ENCODE measurements around the gene OR51I1. TPM values are rescaled to one million over a fixed set of nuclear protein-coding genes. Genes with fewer than 3 reads are reported as not detected.

Gene OR51I1
- total RNA-seq, 1 experiment from 2014 or later, result 23.1 TPM

GRCh38 chr11:5486003-5486402 lies 44.7 kb upstream of the OR51I1 start:
- intact Hi-C loops (cut with micrococcal nuclease), result no loop called here
- ATAC-seq (peak; percentile 16; the same call in 1 of the 2 replicates), DNase-seq (ENCODE audit: low read depth, low spot score) (no peak)
- Histone ChIP-seq H2AFZ (ENCODE audit: low read depth, low read length, poor library complexity, severe bottlenecking) (no peak overlapping the region), H3K4me1 (ENCODE audit: control insufficient read depth in 1 of 2, insufficient read depth in 2 of 2, low read length in 2 of 2) (peaks cover 0 to 52% of the 10 kb centered on the region in 2 experiments; a peak in 2 of 4 replicates), H4K20me1 (ENCODE audit: insufficient read depth) (peaks cover 66% of the 10 kb centered on the region; the same call in 1 of the 2 replicates), H3K4me2 (ENCODE audit: low read length) (no peak overlapping the region), H3K9me2 (ENCODE audit: insufficient read depth) (no peaks in the 10 kb centered on the region), H3K9me3 (ENCODE audit: control insufficient read depth in 1 of 2, insufficient read depth in 1 of 2, low read depth in 1 of 2, low read length in 2 of 2) (no peaks in the 10 kb centered on the region), H3K79me2 (ENCODE audit: insufficient read depth, low read length) (peaks cover 77% of the 10 kb centered on the region), H3K4me3 (replicated peaks in 1 of 2; ENCODE audit: low read depth in 1 of 2, low read length in 2 of 2) (no peak overlapping the region), H3K27me3 (ENCODE audit: insufficient read depth, low read length) (no peaks in the 10 kb centered on the region), H3K36me3 (ENCODE audit: control insufficient read depth in 1 of 2, insufficient read depth in 2 of 2, low read length in 2 of 2) (peaks cover 0 to 67% of the 10 kb centered on the region in 2 experiments; a peak in 3 of 4 replicates), H3K27ac (ENCODE audit: low read depth, low read length) (peak overlapping the region; percentile 3; the same call in 1 of the 2 replicates), H3K9ac (ENCODE audit: low read length) (peak overlapping the region; percentile 22; the same call in 1 of the 2 replicates)
- TF ChIP-seq EGR1 (IDR thresholded peaks at IDR 0.05; ENCODE audit: low read depth), result no peak
- TF ChIP-seq CEBPB (IDR thresholded peaks at IDR 0.05; ENCODE audit: low read depth), result no peak
- TF ChIP-seq EZH2 (IDR thresholded peaks at IDR 0.05), result no peak
- TF ChIP-seq MAX (IDR thresholded peaks at IDR 0.05), result no peak
- TF ChIP-seq, protein P1, sequence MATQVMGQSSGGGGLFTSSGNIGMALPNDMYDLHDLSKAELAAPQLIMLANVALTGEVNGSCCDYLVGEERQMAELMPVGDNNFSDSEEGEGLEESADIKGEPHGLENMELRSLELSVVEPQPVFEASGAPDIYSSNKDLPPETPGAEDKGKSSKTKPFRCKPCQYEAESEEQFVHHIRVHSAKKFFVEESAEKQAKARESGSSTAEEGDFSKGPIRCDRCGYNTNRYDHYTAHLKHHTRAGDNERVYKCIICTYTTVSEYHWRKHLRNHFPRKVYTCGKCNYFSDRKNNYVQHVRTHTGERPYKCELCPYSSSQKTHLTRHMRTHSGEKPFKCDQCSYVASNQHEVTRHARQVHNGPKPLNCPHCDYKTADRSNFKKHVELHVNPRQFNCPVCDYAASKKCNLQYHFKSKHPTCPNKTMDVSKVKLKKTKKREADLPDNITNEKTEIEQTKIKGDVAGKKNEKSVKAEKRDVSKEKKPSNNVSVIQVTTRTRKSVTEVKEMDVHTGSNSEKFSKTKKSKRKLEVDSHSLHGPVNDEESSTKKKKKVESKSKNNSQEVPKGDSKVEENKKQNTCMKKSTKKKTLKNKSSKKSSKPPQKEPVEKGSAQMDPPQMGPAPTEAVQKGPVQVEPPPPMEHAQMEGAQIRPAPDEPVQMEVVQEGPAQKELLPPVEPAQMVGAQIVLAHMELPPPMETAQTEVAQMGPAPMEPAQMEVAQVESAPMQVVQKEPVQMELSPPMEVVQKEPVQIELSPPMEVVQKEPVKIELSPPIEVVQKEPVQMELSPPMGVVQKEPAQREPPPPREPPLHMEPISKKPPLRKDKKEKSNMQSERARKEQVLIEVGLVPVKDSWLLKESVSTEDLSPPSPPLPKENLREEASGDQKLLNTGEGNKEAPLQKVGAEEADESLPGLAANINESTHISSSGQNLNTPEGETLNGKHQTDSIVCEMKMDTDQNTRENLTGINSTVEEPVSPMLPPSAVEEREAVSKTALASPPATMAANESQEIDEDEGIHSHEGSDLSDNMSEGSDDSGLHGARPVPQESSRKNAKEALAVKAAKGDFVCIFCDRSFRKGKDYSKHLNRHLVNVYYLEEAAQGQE (IDR thresholded peaks at IDR 0.05; ENCODE audit: low read depth), result no peak
- TF ChIP-seq SP1 (IDR thresholded peaks at IDR 0.05; ENCODE audit: low read depth), result no peak
- TF ChIP-seq, protein P2, sequence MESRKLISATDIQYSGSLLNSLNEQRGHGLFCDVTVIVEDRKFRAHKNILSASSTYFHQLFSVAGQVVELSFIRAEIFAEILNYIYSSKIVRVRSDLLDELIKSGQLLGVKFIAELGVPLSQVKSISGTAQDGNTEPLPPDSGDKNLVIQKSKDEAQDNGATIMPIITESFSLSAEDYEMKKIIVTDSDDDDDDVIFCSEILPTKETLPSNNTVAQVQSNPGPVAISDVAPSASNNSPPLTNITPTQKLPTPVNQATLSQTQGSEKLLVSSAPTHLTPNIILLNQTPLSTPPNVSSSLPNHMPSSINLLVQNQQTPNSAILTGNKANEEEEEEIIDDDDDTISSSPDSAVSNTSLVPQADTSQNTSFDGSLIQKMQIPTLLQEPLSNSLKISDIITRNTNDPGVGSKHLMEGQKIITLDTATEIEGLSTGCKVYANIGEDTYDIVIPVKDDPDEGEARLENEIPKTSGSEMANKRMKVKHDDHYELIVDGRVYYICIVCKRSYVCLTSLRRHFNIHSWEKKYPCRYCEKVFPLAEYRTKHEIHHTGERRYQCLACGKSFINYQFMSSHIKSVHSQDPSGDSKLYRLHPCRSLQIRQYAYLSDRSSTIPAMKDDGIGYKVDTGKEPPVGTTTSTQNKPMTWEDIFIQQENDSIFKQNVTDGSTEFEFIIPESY (IDR thresholded peaks at IDR 0.05; ENCODE audit: extremely low read depth, insufficient replicate concordance, low read length), result no peak
- TF ChIP-seq YY1 (IDR thresholded peaks at IDR 0.05; ENCODE audit: extremely low read depth, insufficient replicate concordance, low read depth, low read length), result no peak
- no peak for TF ChIP-seq ELF1 (IDR thresholded peaks at IDR 0.05; ENCODE audit: borderline replicate concordance, low read depth)
- TF ChIP-seq SIN3A (IDR thresholded peaks at IDR 0.05; ENCODE audit: low read depth), result no peak
- TF ChIP-seq, protein P3, sequence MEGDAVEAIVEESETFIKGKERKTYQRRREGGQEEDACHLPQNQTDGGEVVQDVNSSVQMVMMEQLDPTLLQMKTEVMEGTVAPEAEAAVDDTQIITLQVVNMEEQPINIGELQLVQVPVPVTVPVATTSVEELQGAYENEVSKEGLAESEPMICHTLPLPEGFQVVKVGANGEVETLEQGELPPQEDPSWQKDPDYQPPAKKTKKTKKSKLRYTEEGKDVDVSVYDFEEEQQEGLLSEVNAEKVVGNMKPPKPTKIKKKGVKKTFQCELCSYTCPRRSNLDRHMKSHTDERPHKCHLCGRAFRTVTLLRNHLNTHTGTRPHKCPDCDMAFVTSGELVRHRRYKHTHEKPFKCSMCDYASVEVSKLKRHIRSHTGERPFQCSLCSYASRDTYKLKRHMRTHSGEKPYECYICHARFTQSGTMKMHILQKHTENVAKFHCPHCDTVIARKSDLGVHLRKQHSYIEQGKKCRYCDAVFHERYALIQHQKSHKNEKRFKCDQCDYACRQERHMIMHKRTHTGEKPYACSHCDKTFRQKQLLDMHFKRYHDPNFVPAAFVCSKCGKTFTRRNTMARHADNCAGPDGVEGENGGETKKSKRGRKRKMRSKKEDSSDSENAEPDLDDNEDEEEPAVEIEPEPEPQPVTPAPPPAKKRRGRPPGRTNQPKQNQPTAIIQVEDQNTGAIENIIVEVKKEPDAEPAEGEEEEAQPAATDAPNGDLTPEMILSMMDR (IDR thresholded peaks at IDR 0.05 in 2 of 3, conservative IDR thresholded peaks at IDR 0.05 in 1 of 3; ENCODE audit: borderline replicate concordance in 1 of 3, insufficient read depth in 1 of 3, low read depth in 2 of 3, low read length in 2 of 3), result no peak
- no peak for TF ChIP-seq ZFX (IDR thresholded peaks at IDR 0.05)
- no peak for TF ChIP-seq SRF (IDR thresholded peaks at IDR 0.05; ENCODE audit: low read depth)
- TF ChIP-seq, protein P4, sequence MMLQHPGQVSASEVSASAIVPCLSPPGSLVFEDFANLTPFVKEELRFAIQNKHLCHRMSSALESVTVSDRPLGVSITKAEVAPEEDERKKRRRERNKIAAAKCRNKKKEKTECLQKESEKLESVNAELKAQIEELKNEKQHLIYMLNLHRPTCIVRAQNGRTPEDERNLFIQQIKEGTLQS (IDR thresholded peaks at IDR 0.05), result no peak
- TF ChIP-seq POLR2A (IDR thresholded peaks at IDR 0.05; ENCODE audit: borderline replicate concordance, extremely low read depth, insufficient read depth, insufficient read length), result no peak
- no peak for TF ChIP-seq FOSL1 (IDR thresholded peaks at IDR 0.05; ENCODE audit: low read depth)
- no peak for TF ChIP-seq JUND (IDR thresholded peaks at IDR 0.05)
- TF ChIP-seq POLR2AphosphoS5 (IDR thresholded peaks at IDR 0.05; ENCODE audit: low read depth, low read length), result no peak
- no TSS peak for BruUV-seq (replicated peaks)
- CTCF ChIA-PET, result interaction anchor here (2.3 kb wide), 1 partner anchor 9 kb away, joined by 11 read pairs; no protein-coding TSS in a partner anchor
- RAD21 ChIA-PET (ENCODE audit: low non-redundant PET in 1 of 2, low total read pairs in 2 of 2, uncharacterized antibody in 2 of 2, unreplicated experiment in 2 of 2), result no interaction called here
- POLR2A ChIA-PET, result interaction anchor here (1.3 to 1.7 kb wide), 2 partner anchors 18 to 20 kb away, joined by 4 to 11 read pairs; no protein-coding TSS in a partner anchor

All from HCT116 (cell line).